Liver (tissue), 9 donors: ENCODE measurements around the gene SERPING1. TPM values are rescaled to one million over a fixed set of nuclear protein-coding genes. Genes with fewer than 3 reads are reported as not detected.

ENCODE experiments used
- DNase-seq: peaks from one replicate; pipeline ENCODE4 v3.0.0-alpha.2; 2017; ENCODE audit warnings: low spot score
- H3K27ac ChIP-seq, 2 donors: one replicate each; pipeline ENCODE4 v1.7.0; 2013; ENCODE audit warnings: inconsistent platforms in 2 of 2, low read length in 2 of 2, control low read depth in 1 of 2, low read depth in 1 of 2, mild to moderate bottlenecking in 1 of 2
- H3K27me3 ChIP-seq, 4 donors: one replicate each; pipeline versions ENCODE4 v1.6.1 to v1.7.0; 2013; ENCODE audit warnings: low read length in 3 of 4, inconsistent platforms in 1 of 4, mild to moderate bottlenecking in 1 of 4, moderate library complexity in 1 of 4; ENCODE audit not compliant: control insufficient read depth in 4 of 4, insufficient read depth in 4 of 4
- H3K36me3 ChIP-seq, 4 donors: one replicate each; pipeline versions ENCODE4 v1.6.1 to v1.7.0; 2013; ENCODE audit warnings: low read length in 3 of 4, mild to moderate bottlenecking in 3 of 4, low read depth in 1 of 4, moderate library complexity in 1 of 4; ENCODE audit not compliant: control insufficient read depth in 4 of 4, insufficient read depth in 3 of 4
- H3K4me1 ChIP-seq, 4 donors: one replicate each; pipeline versions ENCODE4 v1.6.1 to v1.7.0; 2013; ENCODE audit warnings: low read length in 3 of 4, mild to moderate bottlenecking in 3 of 4, moderate library complexity in 1 of 4; ENCODE audit not compliant: control insufficient read depth in 4 of 4, insufficient read depth in 4 of 4
- H3K4me3 ChIP-seq, 3 donors: one replicate each; pipeline versions ENCODE4 v1.6.1 to v1.7.0; 2013; ENCODE audit warnings: low read length in 3 of 3, control low read depth in 1 of 3, low read depth in 1 of 3, mild to moderate bottlenecking in 1 of 3
- H3K9ac ChIP-seq, 2 donors: one replicate each; pipeline ENCODE4 v1.7.0; 2013; ENCODE audit warnings: low read length in 2 of 2, mild to moderate bottlenecking in 2 of 2, moderate library complexity in 2 of 2, control low read depth in 1 of 2, low read depth in 1 of 2
- H3K9me3 ChIP-seq, 4 donors: one replicate each; pipeline versions ENCODE4 v1.6.1 to v1.7.0; 2013; ENCODE audit warnings: low read length in 3 of 4; ENCODE audit not compliant: control insufficient read depth in 4 of 4
- ATF3 ChIP-seq: IDR thresholded peaks from 2 replicates; pipeline ENCODE4 v1.6.1; 2016; ENCODE audit warnings: antibody characterized with exemption
- FOXA2 ChIP-seq: IDR thresholded peaks from 2 replicates; pipeline ENCODE4 v1.6.1; 2016; ENCODE audit warnings: antibody characterized with exemption
- GABPA ChIP-seq, 2 donors: IDR thresholded peaks in 1 of 2; conservative IDR thresholded peaks in 1 of 2; 2 replicates each; pipeline ENCODE4 v1.6.1; 2016; ENCODE audit warnings: antibody characterized with exemption in 2 of 2, mild to moderate bottlenecking in 1 of 2, moderate library complexity in 1 of 2
- HNF4A ChIP-seq, 2 donors: conservative IDR thresholded peaks; 2 replicates each; pipeline ENCODE4 v1.6.1; 2016; ENCODE audit warnings: antibody characterized with exemption in 2 of 2, mild to moderate bottlenecking in 2 of 2
- JUND ChIP-seq, 2 donors: IDR thresholded peaks; 2 replicates each; pipeline ENCODE4 v1.6.1; 2016; ENCODE audit warnings: antibody characterized with exemption in 2 of 2
- MAX ChIP-seq: IDR thresholded peaks from 2 replicates; pipeline ENCODE4 v1.6.1; 2016; ENCODE audit warnings: antibody characterized with exemption
- NR2F2 ChIP-seq: IDR thresholded peaks from 2 replicates; pipeline ENCODE4 v1.6.1; 2016; ENCODE audit warnings: antibody characterized with exemption
- RAD21 ChIP-seq, 2 donors: IDR thresholded peaks; 2 replicates each; pipeline ENCODE4 v1.6.1; 2016; ENCODE audit warnings: antibody characterized with exemption in 2 of 2, mild to moderate bottlenecking in 2 of 2
- RXRA ChIP-seq, 2 donors: IDR thresholded peaks; 2 replicates each; pipeline ENCODE4 v1.6.1; 2017 to 2018; ENCODE audit warnings: antibody characterized with exemption in 2 of 2, mild to moderate bottlenecking in 1 of 2
- TAF1 ChIP-seq: conservative IDR thresholded peaks from 2 replicates; pipeline ENCODE4 v1.6.1; 2016; ENCODE audit warnings: antibody characterized with exemption, mild to moderate bottlenecking
- YY1 ChIP-seq: IDR thresholded peaks from 2 replicates; pipeline ENCODE4 v1.6.1; 2016; ENCODE audit warnings: antibody characterized with exemption, mild to moderate bottlenecking
- ZBTB33 ChIP-seq: IDR thresholded peaks from 2 replicates; pipeline ENCODE4 v1.6.1; 2016; ENCODE audit warnings: antibody characterized with exemption
- WGBS: extraction: QIAGEN DNeasy Blood & Tissue Kit; methylation state at CpG from one replicate; pipeline ENCODE4 v1.1.7; 2013; 5-methylcytosine and 5-hydroxymethylcytosine counted together
- polyA plus RNA-seq, 2 donors: library from polyadenylated mRNA; stranded (reverse) in 1 of 2; unstranded in 1 of 2; fragments of 200-250 nt in 1 of 2; fragments of >200 nt in 1 of 2; fragmentation: Nextera tagmentation in 1 of 2; extraction: Ambion mirVana in 1 of 2; gene quantifications; one replicate each; pipeline versions ENCODE4 v1.2.1 to v1.2.3, GENCODE V29; 2013 to 2015
- total RNA-seq, 2 donors: library from RNA; depleted of rRNA; stranded (reverse); fragments of >200 nt; gene quantifications; one replicate each; pipeline ENCODE4 v1.2.3, GENCODE V29; 2014
- TF ChIP-seq, protein P1 (sequence below): IDR thresholded peaks from 2 replicates; pipeline ENCODE4 v1.6.1; 2016; ENCODE audit warnings: antibody characterized with exemption, mild to moderate bottlenecking
- TF ChIP-seq, protein P2 (sequence below): fragments of 150-350 bp; IDR thresholded peaks from 2 replicates; pipeline ENCODE4 v1.5.1; 2017; ENCODE audit warnings: improper control_type of control experiment, low read depth, low read length; ENCODE audit not compliant: missing input control
- donor health status: healthy.
- donor health status: healthy.
- donor health status: healthy.
- donor health status: healthy.
- donor health status: healthy.

SERPING1 gene
- total and polyA plus RNA-seq, 4 donors, result 235 to 2,911 (median 1,514) TPM

DNA sequence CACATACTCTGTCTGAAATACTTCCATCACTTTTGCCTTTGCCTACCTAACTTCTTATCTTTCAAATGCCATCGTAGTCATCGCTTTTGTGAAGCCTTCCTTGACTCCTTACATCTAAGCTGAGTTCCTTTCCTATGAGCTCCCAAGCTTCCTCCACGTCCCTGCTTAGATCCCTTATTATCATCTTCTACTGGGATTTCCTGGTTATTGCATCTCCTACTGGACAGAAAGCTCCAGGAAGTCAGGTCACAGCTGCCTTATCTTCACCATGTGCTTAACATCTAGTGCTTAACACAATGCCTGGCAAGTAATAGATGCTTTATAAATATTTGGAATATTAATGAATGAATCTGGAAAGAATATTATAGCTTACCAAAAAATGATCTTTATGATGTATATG is 46.3 kb downstream of the SERPING1 start:
- Histone ChIP-seq H3K27me3 (peaks cover 0 to 7% (median 1%) of the 10 kb centered on the region in 4 donors), H3K27ac (no peak overlapping the region), H3K9me3 (no peaks in the 10 kb centered on the region), H3K4me1 (peaks cover 8 to 35% (median 23%) of the 10 kb centered on the region in 4 donors), H3K9ac (no peak overlapping the region), H3K4me3 (no peak overlapping the region), H3K36me3 (no peaks in the 10 kb centered on the region)
- 76% methylated on average over 3 of the region's 3 CpGs for WGBS
- TF ChIP-seq, protein P1, sequence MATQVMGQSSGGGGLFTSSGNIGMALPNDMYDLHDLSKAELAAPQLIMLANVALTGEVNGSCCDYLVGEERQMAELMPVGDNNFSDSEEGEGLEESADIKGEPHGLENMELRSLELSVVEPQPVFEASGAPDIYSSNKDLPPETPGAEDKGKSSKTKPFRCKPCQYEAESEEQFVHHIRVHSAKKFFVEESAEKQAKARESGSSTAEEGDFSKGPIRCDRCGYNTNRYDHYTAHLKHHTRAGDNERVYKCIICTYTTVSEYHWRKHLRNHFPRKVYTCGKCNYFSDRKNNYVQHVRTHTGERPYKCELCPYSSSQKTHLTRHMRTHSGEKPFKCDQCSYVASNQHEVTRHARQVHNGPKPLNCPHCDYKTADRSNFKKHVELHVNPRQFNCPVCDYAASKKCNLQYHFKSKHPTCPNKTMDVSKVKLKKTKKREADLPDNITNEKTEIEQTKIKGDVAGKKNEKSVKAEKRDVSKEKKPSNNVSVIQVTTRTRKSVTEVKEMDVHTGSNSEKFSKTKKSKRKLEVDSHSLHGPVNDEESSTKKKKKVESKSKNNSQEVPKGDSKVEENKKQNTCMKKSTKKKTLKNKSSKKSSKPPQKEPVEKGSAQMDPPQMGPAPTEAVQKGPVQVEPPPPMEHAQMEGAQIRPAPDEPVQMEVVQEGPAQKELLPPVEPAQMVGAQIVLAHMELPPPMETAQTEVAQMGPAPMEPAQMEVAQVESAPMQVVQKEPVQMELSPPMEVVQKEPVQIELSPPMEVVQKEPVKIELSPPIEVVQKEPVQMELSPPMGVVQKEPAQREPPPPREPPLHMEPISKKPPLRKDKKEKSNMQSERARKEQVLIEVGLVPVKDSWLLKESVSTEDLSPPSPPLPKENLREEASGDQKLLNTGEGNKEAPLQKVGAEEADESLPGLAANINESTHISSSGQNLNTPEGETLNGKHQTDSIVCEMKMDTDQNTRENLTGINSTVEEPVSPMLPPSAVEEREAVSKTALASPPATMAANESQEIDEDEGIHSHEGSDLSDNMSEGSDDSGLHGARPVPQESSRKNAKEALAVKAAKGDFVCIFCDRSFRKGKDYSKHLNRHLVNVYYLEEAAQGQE, result no peak
- TF ChIP-seq NR2F2 (no peak), JUND (IDR thresholded peaks at IDR 0.05) (no peak), GABPA (IDR thresholded peaks at IDR 0.05 in 1 of 2, conservative IDR thresholded peaks at IDR 0.05 in 1 of 2) (no peak), YY1 (no peak), ZBTB33 (no peak), RXRA (IDR thresholded peaks at IDR 0.05) (no peak), HNF4A (conservative IDR thresholded peaks at IDR 0.05) (no peak), MAX (no peak), ATF3 (no peak), FOXA2 (no peak), TAF1 (no peak), RAD21 (IDR thresholded peaks at IDR 0.05) (no peak)
- TF ChIP-seq, protein P2, sequence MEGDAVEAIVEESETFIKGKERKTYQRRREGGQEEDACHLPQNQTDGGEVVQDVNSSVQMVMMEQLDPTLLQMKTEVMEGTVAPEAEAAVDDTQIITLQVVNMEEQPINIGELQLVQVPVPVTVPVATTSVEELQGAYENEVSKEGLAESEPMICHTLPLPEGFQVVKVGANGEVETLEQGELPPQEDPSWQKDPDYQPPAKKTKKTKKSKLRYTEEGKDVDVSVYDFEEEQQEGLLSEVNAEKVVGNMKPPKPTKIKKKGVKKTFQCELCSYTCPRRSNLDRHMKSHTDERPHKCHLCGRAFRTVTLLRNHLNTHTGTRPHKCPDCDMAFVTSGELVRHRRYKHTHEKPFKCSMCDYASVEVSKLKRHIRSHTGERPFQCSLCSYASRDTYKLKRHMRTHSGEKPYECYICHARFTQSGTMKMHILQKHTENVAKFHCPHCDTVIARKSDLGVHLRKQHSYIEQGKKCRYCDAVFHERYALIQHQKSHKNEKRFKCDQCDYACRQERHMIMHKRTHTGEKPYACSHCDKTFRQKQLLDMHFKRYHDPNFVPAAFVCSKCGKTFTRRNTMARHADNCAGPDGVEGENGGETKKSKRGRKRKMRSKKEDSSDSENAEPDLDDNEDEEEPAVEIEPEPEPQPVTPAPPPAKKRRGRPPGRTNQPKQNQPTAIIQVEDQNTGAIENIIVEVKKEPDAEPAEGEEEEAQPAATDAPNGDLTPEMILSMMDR, result no peak
- DNase-seq, result no peak
